Body of pancreas (tissue), 4 donors: ENCODE results near the gene GABRB2. TPM values are rescaled to one million over a fixed set of nuclear protein-coding genes. Genes with fewer than 3 reads are reported as not detected.

Experiments used
- ATAC-seq: fragments of 150-250 bp; one replicate; pipeline ENCODE4 v1.9.1; 2016
- DNase-seq, 4 donors: peaks; one replicate each; pipeline ENCODE4 v3.0.0-alpha.2; 2019
- H3K27ac ChIP-seq, 4 donors: fragments of 200-600 bp; sonication (generic); 1 replicate in 3 of 4; 2 replicates in 1 of 4; pipeline versions ENCODE4 v1.5.1 to v1.6.1; 2016 to 2019; ENCODE audit warnings: mild to moderate bottlenecking in 1 of 4, mixed read lengths in 1 of 4, moderate library complexity in 1 of 4
- H3K27me3 ChIP-seq, 2 donors: fragments of 200-600 bp; sonication (generic); one replicate each; pipeline ENCODE4 v1.6.0; 2016; ENCODE audit warnings: mild to moderate bottlenecking in 1 of 2
- H3K36me3 ChIP-seq, 2 donors: fragments of 200-600 bp; sonication (generic); replicated peaks in 1 of 2; 2 replicates each; pipeline ENCODE4 v1.5.1; 2016; ENCODE audit warnings: low read depth in 2 of 2; ENCODE audit not compliant: insufficient read depth in 1 of 2
- H3K4me1 ChIP-seq: fragments of 200-600 bp; sonication (generic); one replicate; pipeline ENCODE4 v1.6.0; 2016
- H3K4me3 ChIP-seq, 2 donors: fragments of 200-600 bp; sonication (generic); 1 replicate in 1 of 2; 2 replicates in 1 of 2; pipeline ENCODE4 v1.5.1; 2016 to 2019
- H3K9me3 ChIP-seq, 3 donors: fragments of 200-600 bp; sonication (generic); 1 replicate in 2 of 3; 2 replicates in 1 of 3; pipeline ENCODE4 v1.5.1; 2016
- CTCF ChIP-seq, 7 experiments: fragments of 450-650 bp in 4 of 7; fragments of 200-600 bp in 3 of 7; sonication (generic) in 3 of 7; IDR thresholded peaks; one replicate each; pipeline ENCODE4 v1.5.1; 2016 to 2019; ENCODE audit warnings: antibody characterized with exemption in 7 of 7
- POLR2A ChIP-seq, 3 donors: fragments of 450-650 bp; IDR thresholded peaks; one replicate each; pipeline ENCODE4 v1.6.1; 2016; ENCODE audit warnings: antibody characterized with exemption in 3 of 3, mild to moderate bottlenecking in 2 of 3
- WGBS, 2 donors: methylation state at CpG; one replicate each; pipeline ENCODE4 v1.1.5; 2017; 5-methylcytosine and 5-hydroxymethylcytosine counted together
- intact Hi-C: fragments of 100-400 bp; cut with DNase I; formaldehyde crosslinking; loops from one replicate; pipeline ENCODE4 v1.15.1; 2023
- total RNA-seq, 2 donors: library from RNA; depleted of rRNA; stranded (reverse); fragments of >200 nt; gene quantifications; one replicate each; pipeline ENCODE4 v1.1.0, GENCODE V29; 2016

Gene GABRB2
- total RNA-seq, 2 donors from 2014 or later = under 0.01 TPM; not detected in 1

DNA sequence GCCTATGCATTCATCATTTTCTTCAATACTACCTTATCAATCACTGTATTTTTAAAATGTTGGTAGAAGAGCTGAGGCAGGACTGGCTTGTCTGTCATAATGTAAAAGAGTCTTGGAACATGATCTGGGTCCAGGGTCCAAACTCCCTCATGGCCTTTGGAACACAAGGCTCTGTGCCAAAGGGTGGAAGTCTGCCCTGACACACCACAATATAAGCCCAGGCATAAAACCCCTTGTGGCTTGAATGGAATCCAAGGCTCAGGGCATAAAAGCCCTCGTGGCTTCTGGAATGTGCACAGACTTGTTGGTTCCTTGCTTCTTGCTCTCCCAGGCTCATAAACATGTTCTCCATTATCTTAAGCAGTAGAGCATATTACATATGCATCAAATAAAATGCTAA lies 48.0 kb downstream of the GABRB2 start:
- H3K36me3 ChIP-seq = no peaks in the 10 kb centered on the region
- WGBS, 2 donors = 50 to 68% methylated on average over 1 of the region's 1 CpG
- ATAC-seq (no peak), DNase-seq (no peak)
- no peak for TF ChIP-seq POLR2A (IDR thresholded peaks at IDR 0.05)
- TF ChIP-seq CTCF (IDR thresholded peaks at IDR 0.05) = no peak
- no peak overlapping the region for H3K4me3 ChIP-seq
- peaks cover 0 to 3% of the 10 kb centered on the region in 2 donors for H3K27me3 ChIP-seq
- intact Hi-C loops = no loop called here
- no peak overlapping the region for H3K27ac ChIP-seq
- no peaks in the 10 kb centered on the region for H3K4me1 ChIP-seq
- peaks cover 0 to 5% (median 0%) of the 10 kb centered on the region in 3 donors for H3K9me3 ChIP-seq

DNA sequence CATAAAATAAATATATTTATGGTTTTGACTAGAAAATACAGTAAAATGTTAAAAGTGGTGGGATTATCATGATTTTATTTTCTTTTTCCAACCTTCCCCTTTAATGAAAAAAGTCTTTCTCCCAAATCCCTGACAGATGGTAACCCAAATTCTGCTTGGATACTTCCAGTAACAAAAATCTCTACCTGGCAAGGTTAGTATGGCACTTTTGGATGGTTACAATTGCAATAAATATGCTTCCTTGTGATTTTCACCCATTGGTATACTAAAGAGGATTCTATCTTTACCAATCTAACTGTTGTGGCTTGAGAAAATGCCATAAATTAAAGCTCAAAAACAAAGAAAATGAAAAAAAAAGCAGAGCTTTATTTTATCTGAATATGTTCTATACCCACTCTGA lies 62.8 kb downstream of the GABRB2 start:
- Histone ChIP-seq H3K36me3 (no peaks in the 10 kb centered on the region), H3K27me3 (no peaks in the 10 kb centered on the region), H3K4me3 (no peak overlapping the region), H3K27ac (no peak overlapping the region), H3K4me1 (no peaks in the 10 kb centered on the region), H3K9me3 (no peaks in the 10 kb centered on the region)
- no peak for TF ChIP-seq POLR2A (IDR thresholded peaks at IDR 0.05)
- TF ChIP-seq CTCF (IDR thresholded peaks at IDR 0.05) = no peak
- intact Hi-C loops = no loop called here
- ATAC-seq (no peak), DNase-seq (no peak)

DNA sequence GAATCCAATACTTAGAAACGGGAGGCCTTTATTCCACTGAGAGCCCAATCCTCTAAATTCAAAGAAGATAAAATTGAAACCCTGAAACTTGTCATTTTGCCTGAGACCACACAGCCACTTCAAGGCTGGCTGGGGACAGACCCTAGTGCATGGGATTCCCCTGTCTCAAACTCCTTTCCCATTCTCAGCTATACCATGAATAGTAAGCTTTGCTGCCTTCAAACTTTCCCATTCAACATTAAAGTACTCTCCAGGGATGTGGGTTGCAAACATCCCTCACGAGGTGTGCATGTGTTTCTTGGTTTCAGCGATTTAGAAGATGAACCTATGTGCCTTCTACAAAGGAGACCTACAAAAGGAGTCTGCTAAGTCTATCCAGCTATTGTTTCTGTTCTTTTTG lies 64.6 kb downstream of the GABRB2 start:
- no peaks in the 10 kb centered on the region for H3K36me3 ChIP-seq
- WGBS, 2 donors = 62 to 86% methylated on average over 3 of the region's 3 CpGs
- no peaks in the 10 kb centered on the region for H3K27me3 ChIP-seq
- no peaks in the 10 kb centered on the region for H3K4me1 ChIP-seq
- no peak for DNase-seq
- intact Hi-C loops = no loop called here
- TF ChIP-seq CTCF (IDR thresholded peaks at IDR 0.05) (no peak), POLR2A (IDR thresholded peaks at IDR 0.05) (no peak)
- H3K4me3 ChIP-seq = no peak overlapping the region
- no peak for ATAC-seq
- H3K27ac ChIP-seq = no peak overlapping the region
- no peaks in the 10 kb centered on the region for H3K9me3 ChIP-seq

DNA sequence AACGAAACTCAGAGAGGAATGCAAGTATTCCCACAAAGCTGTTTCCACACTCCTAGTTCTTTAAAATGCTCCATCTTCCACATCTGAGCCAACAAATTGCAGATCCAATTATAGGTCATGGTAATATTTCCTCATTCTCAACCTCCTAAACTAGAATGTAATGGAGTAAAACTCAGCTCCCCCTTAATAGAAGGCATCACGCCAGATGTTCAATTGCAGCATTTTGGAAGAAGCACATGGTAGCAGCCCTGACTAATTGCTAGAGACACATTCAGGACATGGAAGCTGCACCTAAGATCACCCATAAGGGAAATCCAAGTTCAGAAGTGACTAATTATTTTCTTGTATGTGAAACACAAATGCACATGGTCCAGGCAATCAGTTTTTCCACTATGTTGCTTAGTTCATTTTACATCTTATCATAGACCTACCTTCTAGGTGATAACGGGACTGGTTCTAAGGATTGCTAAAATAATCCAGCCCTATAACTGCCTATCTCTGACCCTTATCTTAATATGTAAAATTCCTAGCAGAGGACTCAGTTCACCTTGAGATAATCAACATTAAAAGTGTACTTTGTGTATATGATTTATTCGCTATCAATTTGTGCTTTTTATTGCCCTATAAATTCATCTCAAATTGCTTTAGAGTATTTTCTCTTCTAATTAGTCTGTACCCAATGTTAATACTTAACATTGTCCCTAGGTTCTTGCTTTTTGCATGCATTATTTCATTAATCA lies 75.1 kb downstream of the GABRB2 start:
- no peaks in the 10 kb centered on the region for H3K27me3 ChIP-seq
- no peaks in the 10 kb centered on the region for H3K4me1 ChIP-seq
- no peak overlapping the region for H3K27ac ChIP-seq
- H3K4me3 ChIP-seq = no peak overlapping the region
- TF ChIP-seq POLR2A (IDR thresholded peaks at IDR 0.05) (no peak), CTCF (IDR thresholded peaks at IDR 0.05) (no peak)
- H3K36me3 ChIP-seq = no peaks in the 10 kb centered on the region
- DNase-seq (no peak), ATAC-seq (no peak)
- H3K9me3 ChIP-seq = peaks cover 0 to 6% (median 0%) of the 10 kb centered on the region in 3 donors
- 49 to 54% methylated on average over 4 of the region's 4 CpGs for WGBS, 2 donors
- intact Hi-C loops = no loop called here

- Histone ChIP-seq H3K27me3 (no peaks in the 10 kb centered on the region), H3K4me3 (no peak overlapping the region), H3K27ac (no peak overlapping the region), H3K9me3 (no peaks in the 10 kb centered on the region), H3K36me3 (no peaks in the 10 kb centered on the region), H3K4me1 (no peaks in the 10 kb centered on the region)
- TF ChIP-seq POLR2A (IDR thresholded peaks at IDR 0.05) (no peak), CTCF (IDR thresholded peaks at IDR 0.05) (no peak)
- 89 to 94% methylated on average over 1 of the region's 1 CpG for WGBS, 2 donors
- DNase-seq = no peak
- intact Hi-C loops = no loop called here
- ATAC-seq = no peak
Observed at GRCh38 chr5:161467703-161468102, 78.8 kb downstream of the GABRB2 start.
